Jurkat, Clone E6-1 (cell line): Measurements from ENCODE around the gene CCDC152.

Source experiments
- DNase-seq: peaks from one replicate; pipeline ENCODE4 v3.0.0-alpha.2; 2011; ENCODE audit warnings: low read depth, low spot score
- H3K4me3 ChIP-seq: 2 replicates; pipeline ENCODE4 v1.5.1; 2011; ENCODE audit warnings: mild to moderate bottlenecking, low read length, control low read depth, moderate library complexity

CCDC152 gene

GRCh38 chr5:42772265-42772993 is 15.8 kb downstream of the CCDC152 start:
- no peak for DNase-seq
- H3K4me3 ChIP-seq, result no peak overlapping the region

GRCh38 chr5:42779083-42779482 is 22.5 kb downstream of the CCDC152 start:
- H3K4me3 ChIP-seq, result no peak overlapping the region
- DNase-seq, result no peak

GRCh38 chr5:42781584-42781983 is 25.0 kb downstream of the CCDC152 start:
- no peak overlapping the region for H3K4me3 ChIP-seq
- DNase-seq, result no peak

DNA sequence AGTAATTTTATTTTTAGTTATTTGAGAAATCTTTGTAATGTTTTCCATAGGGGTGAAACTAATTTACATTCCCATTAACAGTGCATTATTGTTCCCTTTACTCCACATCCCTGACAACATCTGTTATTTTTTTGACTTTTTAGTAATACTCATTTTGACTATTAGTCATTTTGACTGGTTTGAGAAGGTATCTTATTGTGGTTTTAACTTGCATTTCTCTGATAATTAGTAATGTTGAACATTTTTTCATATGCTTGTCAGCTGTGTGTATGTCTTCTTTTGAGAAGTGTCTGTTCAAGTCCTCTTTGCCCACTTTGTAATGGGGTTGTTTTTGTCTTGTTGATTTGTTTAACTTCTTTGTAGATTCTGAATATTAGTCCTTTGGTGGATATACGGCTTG is 27.5 kb downstream of the CCDC152 start:
- no peak for DNase-seq
- H3K4me3 ChIP-seq, result no peak overlapping the region

GRCh38 chr5:42785756-42786155 is 29.1 kb downstream of the CCDC152 start:
- no peak for DNase-seq
- no peak overlapping the region for H3K4me3 ChIP-seq

- H3K4me3 ChIP-seq, result no peak overlapping the region
- DNase-seq, result no peak
These were observed 30.5 kb downstream of the CCDC152 start for GRCh38 chr5:42787073-42787472.

DNA sequence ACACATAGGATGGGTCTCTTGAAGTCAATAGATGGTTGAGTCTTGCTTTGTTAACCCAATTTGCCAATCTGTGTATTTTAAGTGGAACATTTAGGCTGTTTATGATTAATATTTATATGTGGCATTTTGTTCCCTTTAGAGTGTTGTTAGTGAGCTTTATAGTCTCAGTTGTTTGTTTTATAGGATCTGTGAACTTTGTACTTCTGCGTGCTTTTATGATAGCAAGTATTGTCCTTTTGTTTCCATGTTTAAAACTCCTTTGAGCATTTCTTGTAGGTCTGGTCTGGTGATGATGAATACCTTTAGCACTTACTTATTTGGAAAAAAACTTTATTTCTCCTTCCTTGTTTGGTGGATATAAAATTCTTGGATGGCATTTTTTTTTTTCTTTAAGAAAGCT is 31.2 kb downstream of the CCDC152 start:
- DNase-seq, result no peak
- no peak overlapping the region for H3K4me3 ChIP-seq

DNA sequence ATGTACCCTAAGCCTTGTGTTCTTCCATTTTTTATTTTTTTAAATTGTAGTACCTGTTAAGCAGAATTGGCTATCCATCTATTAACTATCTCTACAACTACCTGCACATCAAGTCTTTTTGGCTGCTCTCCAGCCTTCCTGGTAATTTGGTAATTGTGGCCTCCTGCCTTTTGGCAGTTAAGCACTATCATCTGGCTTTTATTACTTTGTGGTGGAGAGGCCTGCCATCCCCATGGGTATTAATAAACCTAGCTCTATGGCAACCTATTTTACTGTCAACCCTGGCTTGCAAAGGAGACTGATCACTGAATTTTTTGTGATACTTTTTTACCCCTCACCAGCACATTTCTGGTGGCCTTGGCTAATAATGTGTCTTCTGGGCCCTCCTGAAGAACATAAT is 34.5 kb downstream of the CCDC152 start:
- no peak overlapping the region for H3K4me3 ChIP-seq
- no peak for DNase-seq

DNA sequence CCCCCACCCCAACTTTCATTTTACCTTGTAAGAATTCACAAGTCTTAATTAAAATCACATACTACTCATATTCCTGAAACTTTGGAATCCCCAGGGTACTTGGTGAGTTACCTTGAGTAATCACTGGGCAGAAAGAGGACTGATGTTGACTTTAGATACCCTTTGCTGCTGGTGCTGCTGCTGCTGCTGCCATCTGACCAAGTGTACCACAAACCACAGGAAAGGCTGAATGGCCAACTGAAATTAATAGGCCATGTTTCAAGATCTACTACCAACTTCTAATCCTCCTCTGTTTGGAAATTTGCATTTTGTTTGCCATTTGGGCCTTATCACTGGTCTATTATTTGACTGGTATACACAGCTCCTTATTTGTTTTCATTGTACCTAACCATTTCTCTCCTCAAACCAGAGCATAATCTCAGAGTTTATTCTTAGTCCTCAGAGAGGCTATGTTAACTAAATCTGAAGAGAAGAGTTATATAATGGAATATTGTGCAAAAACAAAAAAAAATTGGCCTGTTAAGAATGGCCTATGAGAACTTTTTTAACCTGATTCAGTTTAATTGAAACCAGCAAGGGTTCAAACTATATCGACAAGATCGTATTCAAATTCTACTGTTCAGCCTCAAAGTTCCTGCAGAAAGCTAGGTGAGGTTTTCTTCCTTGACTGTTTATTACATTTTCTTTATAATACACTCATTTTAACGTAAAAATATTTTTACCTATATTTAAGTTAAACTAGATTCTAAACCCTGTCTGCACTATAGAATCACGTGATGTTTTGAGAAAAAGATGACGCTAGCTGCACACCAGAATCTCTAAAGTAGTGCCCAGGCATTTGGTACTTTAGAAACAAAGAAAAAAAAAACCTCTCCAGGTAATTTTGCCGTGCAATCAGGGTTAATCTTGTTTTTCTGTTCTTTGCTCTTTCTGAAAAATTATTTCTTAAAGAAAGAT is 41.9 kb downstream of the CCDC152 start:
- DNase-seq, result no peak

GRCh38 chr5:42799241-42799608 is 42.6 kb downstream of the CCDC152 start:
- no peak for DNase-seq
- H3K4me3 ChIP-seq, result no peak overlapping the region

More for the DNA sequence above, 41.9 kb downstream of the CCDC152 start:
- no peak overlapping the region for H3K4me3 ChIP-seq

DNA sequence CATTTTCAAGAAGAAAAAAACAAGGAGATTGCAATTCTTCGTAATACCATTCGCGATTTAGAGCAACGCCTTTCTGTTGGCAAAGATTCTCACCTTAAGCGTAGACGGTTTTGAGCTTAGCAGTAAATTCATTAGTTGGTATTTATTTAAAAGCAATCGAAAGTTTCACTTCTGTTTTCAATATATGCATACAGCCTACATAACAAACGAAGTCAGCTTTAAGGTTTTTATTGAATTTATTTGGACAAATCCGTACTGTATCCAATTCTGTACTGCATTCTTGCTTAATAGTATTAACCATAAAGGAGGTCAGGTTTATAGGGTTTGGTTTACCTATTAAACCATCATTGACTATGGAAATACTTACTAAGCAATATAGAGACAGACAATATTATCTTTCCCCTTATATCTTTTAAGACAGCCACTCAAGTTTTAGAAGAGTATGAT is 43.1 kb downstream of the CCDC152 start:
- no peak for DNase-seq

GRCh38 chr5:42800748-42801330 is 44.2 kb downstream of the CCDC152 start:
- DNase-seq, result no peak
- H3K4me3 ChIP-seq, result no peak overlapping the region

More for the DNA sequence above, 43.1 kb downstream of the CCDC152 start:
- H3K4me3 ChIP-seq, result no peak overlapping the region

- no peak overlapping the region for H3K4me3 ChIP-seq
- DNase-seq, result no peak
These were observed 45.0 kb downstream of the CCDC152 start for GRCh38 chr5:42801516-42802166.

GRCh38 chr5:42804717-42805339 is 48.2 kb downstream of the CCDC152 start:
- H3K4me3 ChIP-seq, result no peak overlapping the region
- no peak for DNase-seq

- no peak overlapping the region for H3K4me3 ChIP-seq
These were observed 49.5 kb downstream of the CCDC152 start for GRCh38 chr5:42806004-42806700.

GRCh38 chr5:42806701-42807262 is 50.2 kb downstream of the CCDC152 start:
- DNase-seq, result no peak
- H3K4me3 ChIP-seq, result no peak overlapping the region

More at GRCh38 chr5:42806004-42806700, 49.5 kb downstream of the CCDC152 start:
- no peak for DNase-seq

DNA sequence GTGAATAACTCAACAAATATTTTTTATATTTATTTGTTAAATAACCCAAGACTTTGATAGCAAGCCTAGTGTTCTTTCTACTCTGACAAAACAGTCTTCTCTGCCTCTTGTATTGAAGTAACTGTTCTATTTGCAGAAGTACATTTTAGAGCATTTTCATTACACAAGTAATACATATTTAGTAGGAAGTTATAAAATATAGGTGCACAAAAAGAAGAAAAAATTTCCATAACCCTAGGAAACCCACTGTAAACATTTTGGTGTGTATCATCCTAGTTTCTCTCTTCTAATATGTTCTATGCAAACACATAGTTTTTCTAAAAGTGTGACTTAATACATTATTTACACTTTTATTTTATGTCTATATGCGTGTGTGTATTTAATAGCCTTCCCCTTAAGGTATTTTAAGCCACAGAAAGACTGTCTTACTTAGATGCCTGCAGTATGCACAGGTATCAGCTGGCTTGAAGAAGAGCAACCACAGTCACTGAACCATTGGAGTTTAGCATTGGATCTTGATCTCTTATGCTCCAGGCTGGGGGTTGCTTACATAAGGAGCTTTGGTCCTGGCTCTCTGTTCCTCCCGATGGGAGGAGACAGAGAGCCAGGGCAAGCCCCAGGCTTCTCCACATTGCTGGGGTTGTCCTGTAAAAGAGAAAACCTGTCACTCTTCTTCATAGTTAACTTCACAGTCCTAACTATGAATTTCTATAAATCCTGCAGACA is 51.3 kb downstream of the CCDC152 start:
- H3K4me3 ChIP-seq, result no peak overlapping the region
- DNase-seq, result no peak
